ENCODE results near the gene NT5DC1. TPM values are rescaled to one million over a fixed set of nuclear protein-coding genes. Genes with fewer than 3 reads are reported as not detected.
"Not testable (repeated sequence)": the region's sequence is repeated elsewhere in the genome, so short reads cannot be mapped to it uniquely, and the experiment has no call there.

NT5DC1 gene
- total and polyA plus RNA-seq, 3 donors from 2014 or later, result 10.7 to 28.2 (median 22.8) TPM

DNA sequence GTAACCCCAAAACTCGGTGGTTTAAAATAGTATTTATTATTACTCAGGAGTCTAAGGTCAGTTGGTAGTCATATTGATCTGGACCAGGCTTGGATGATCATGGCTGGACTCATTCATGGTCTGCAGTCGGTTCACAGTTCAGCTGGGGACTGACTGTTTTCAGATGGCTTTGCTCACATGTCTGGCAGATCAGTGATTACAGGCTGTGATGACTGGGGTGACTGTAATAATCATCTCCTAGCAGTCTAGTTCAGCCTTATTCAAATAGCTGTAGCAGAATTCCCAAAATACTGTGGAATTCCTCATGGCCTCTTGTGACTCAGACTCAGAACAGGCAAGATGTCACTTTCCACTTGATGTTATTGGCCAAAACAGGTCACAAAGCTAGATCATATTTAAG lies 16.4 kb upstream of the NT5DC1 start:
- Histone ChIP-seq H3K27me3 (no peaks in the 10 kb centered on the region), H3K4me1 (no peaks in the 10 kb centered on the region), H3K27ac (no peak overlapping the region), H3K4me3 (no peak overlapping the region), H3K36me3 (ENCODE audit: low read depth, missing control alignments) (no peaks in the 10 kb centered on the region), H3K9me3 (no peaks in the 10 kb centered on the region)
- TF ChIP-seq, protein P1, sequence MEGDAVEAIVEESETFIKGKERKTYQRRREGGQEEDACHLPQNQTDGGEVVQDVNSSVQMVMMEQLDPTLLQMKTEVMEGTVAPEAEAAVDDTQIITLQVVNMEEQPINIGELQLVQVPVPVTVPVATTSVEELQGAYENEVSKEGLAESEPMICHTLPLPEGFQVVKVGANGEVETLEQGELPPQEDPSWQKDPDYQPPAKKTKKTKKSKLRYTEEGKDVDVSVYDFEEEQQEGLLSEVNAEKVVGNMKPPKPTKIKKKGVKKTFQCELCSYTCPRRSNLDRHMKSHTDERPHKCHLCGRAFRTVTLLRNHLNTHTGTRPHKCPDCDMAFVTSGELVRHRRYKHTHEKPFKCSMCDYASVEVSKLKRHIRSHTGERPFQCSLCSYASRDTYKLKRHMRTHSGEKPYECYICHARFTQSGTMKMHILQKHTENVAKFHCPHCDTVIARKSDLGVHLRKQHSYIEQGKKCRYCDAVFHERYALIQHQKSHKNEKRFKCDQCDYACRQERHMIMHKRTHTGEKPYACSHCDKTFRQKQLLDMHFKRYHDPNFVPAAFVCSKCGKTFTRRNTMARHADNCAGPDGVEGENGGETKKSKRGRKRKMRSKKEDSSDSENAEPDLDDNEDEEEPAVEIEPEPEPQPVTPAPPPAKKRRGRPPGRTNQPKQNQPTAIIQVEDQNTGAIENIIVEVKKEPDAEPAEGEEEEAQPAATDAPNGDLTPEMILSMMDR (IDR thresholded peaks at IDR 0.05), result no peak
- no peak for TF ChIP-seq POLR2A (IDR thresholded peaks at IDR 0.05)
- no peak for DNase-seq
- intact Hi-C loops (cut with DNase I; ENCODE audit: low total_unique reads), result no loop called here
- WGBS, 2 donors, result 83 to 90% methylated on average over 2 of the region's 2 CpGs

DNA sequence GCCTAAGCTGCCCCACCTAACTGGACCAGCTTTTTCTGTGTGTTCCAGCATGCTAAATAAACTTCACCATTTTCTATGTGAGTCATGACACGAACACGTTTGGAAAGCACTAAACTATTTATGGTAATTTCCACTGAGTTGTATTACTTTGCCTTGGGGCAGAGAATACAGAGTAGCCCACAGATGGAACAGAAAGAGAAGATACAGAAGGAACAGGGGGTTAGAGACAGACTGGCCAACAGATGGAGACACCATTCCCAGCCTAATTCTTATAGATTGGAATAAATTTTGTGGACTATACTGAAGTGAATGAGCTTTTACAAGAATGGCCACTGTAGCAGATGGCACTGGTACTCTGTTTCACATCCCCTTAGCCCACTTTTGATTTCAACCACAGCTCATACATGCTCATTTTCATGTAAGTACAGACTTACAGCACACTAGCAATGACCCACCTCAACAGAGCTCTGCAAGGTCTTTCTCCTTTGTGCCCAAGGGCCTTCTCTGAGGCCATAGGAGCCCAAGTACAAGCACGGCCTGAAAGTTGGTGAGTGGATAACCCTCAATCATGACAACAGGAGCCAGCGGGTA lies 13.1 kb upstream of the NT5DC1 start:
- no peaks in the 10 kb centered on the region for H3K27me3 ChIP-seq
- no peak for DNase-seq
- H3K4me3 ChIP-seq, result no peak overlapping the region
- WGBS, 2 donors, result 73 to 75% methylated on average over 4 of the region's 4 CpGs
- no peaks in the 10 kb centered on the region for H3K36me3 ChIP-seq (ENCODE audit: low read depth, missing control alignments)
- H3K4me1 ChIP-seq, result no peaks in the 10 kb centered on the region
- TF ChIP-seq, protein P1 (IDR thresholded peaks at IDR 0.05), result no peak
- TF ChIP-seq POLR2A (IDR thresholded peaks at IDR 0.05), result no peak
- intact Hi-C loops (cut with DNase I; ENCODE audit: low total_unique reads), result no loop called here
- H3K27ac ChIP-seq, result no peak overlapping the region
- no peaks in the 10 kb centered on the region for H3K9me3 ChIP-seq

DNA sequence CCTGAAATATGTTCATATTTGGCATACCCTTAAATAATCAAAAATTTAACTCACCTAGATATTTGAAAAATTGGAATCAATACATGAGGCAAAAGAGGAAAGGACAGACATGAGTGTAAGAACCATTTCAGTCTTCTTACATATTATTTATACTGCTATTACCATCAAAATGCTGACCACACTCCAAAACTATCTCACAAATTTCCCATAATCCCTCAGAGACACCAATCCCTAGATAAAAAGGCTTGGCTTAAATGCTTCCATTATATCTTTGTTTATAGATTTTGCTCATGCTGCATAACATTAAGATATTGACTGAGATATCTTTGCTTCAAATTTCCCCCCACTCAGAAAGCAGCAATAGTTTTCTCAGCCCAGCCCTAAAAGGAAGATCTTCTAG lies 11.7 kb upstream of the NT5DC1 start:
- H3K36me3 ChIP-seq (ENCODE audit: low read depth, missing control alignments), result no peaks in the 10 kb centered on the region
- H3K4me1 ChIP-seq, result no peaks in the 10 kb centered on the region
- no peaks in the 10 kb centered on the region for H3K9me3 ChIP-seq
- H3K27ac ChIP-seq, result no peak overlapping the region
- DNase-seq, result no peak
- TF ChIP-seq, protein P1 (IDR thresholded peaks at IDR 0.05), result no peak
- TF ChIP-seq POLR2A (IDR thresholded peaks at IDR 0.05), result no peak
- H3K4me3 ChIP-seq, result no peak overlapping the region
- no peaks in the 10 kb centered on the region for H3K27me3 ChIP-seq
- intact Hi-C loops (cut with DNase I; ENCODE audit: low total_unique reads), result no loop called here

DNA sequence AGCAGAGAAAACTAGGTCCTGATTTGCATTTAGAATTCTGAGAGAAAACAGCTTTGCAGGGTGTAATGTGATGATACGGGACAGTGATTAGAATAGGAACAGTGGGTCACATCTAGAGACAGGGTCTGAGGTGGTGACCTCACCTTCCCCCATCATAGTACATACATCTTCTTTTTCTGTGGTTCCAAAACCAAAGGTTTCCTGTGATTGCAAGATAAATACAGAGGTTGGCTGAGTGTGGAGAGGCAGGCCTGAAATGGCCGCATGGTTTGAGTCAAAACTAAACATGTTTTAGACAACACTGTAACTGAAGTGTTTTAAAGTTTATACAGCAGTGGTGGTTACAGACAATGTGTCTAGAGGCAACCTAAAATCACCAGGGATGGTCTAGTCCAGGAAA lies 10.4 kb upstream of the NT5DC1 start:
- Histone ChIP-seq H3K4me3 (no peak overlapping the region), H3K27ac (no peak overlapping the region), H3K36me3 (ENCODE audit: low read depth, missing control alignments) (no peaks in the 10 kb centered on the region), H3K9me3 (no peaks in the 10 kb centered on the region), H3K4me1 (no peaks in the 10 kb centered on the region), H3K27me3 (no peaks in the 10 kb centered on the region)
- DNase-seq, result no peak
- TF ChIP-seq, protein P1 (IDR thresholded peaks at IDR 0.05), result no peak
- TF ChIP-seq POLR2A (IDR thresholded peaks at IDR 0.05), result no peak
- intact Hi-C loops (cut with DNase I; ENCODE audit: low total_unique reads), result no loop called here
- 88 to 92% methylated on average over 2 of the region's 2 CpGs for WGBS, 2 donors

DNA sequence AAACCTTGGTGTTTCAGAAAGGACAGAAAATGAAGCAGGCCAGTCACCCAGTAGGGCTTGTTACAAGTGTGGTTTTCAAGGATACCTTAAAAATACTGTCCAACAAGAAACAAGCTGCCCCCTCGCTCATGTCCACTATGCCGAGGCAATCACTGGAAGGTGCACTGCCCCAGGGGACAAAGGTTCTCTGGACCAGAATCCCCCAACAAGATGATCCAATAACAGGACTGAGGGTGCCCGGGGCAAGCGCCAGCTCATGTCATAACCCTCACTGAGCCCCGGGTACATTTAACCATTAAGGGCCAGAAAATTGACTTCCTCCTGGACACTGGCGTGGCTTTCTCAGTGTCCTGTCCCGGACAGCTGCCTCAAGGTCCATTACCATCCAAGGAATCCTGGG lies 6.6 kb upstream of the NT5DC1 start:
- TF ChIP-seq, protein P1 (IDR thresholded peaks at IDR 0.05), result no peak
- TF ChIP-seq POLR2A (IDR thresholded peaks at IDR 0.05), result no peak
- H3K4me3 ChIP-seq, result no peak overlapping the region
- no peaks in the 10 kb centered on the region for H3K36me3 ChIP-seq (ENCODE audit: low read depth, missing control alignments)
- no peak overlapping the region for H3K27ac ChIP-seq
- 83 to 86% methylated on average over 7 of the region's 7 CpGs for WGBS, 2 donors
- DNase-seq, result no peak
- peaks cover 3% of the 10 kb centered on the region for H3K4me1 ChIP-seq
- H3K9me3 ChIP-seq, result no peaks in the 10 kb centered on the region
- no peaks in the 10 kb centered on the region for H3K27me3 ChIP-seq
- intact Hi-C loops (cut with DNase I; ENCODE audit: low total_unique reads), result no loop called here

DNA sequence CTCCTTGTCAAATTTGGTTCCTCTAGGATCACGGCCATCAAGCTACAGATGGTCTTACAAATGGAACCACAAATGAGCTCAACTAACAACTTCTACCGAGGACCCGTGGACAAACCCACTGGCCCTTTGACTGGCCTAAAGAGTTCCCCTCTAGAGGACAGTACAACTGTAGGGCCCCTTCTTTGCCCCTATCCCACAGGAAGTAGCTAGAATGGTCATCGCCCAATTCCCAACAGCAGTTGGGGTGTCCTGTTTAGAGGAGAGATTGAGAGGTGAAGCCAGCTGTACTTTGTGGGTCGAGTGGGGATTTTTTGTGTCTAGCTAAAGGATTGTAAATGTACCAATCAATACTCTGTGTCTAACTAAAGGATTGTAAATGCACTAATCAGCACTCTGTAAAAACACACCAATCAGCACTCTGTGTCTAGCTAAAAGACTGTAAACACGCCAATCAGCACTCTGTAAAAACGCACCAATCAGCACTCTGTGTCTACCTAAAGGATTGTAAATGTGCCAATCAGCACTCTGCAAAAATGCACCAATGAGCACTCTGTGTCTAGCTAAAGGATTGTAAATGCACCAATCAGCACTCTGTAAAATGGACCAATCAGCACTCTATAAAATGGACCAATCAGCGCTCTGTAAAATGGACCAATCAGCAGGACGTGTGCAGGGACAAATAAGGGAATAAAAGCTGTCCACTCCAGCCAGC lies 4.4 kb upstream of the NT5DC1 start:
- H3K36me3 ChIP-seq (ENCODE audit: low read depth, missing control alignments); H3K27me3 ChIP-seq; DNase-seq; H3K4me1 ChIP-seq; intact Hi-C loops (cut with DNase I; ENCODE audit: low total_unique reads); H3K9me3 ChIP-seq; H3K4me3 ChIP-seq; H3K27ac ChIP-seq: not testable (repeated sequence)
- 90 to 97% methylated on average over 8 to 9 of the region's 9 CpGs for WGBS, 2 donors
